GM18520 (cell line): ENCODE measurements around the gene NUP54.

Source experiments
- ATAC-seq: cut with Tn5 transposase; IDR thresholded peaks from one replicate; pipeline ENCODE4 v1.9.1; 2021; ENCODE audit not compliant: unreplicated experiment

Gene NUP54

GRCh38 chr4:76147454-76148141 lies 599 bp downstream of the NUP54 start:
- no peak for ATAC-seq

- no peak for ATAC-seq
Observed at GRCh38 chr4:76144546-76144945, 3.7 kb downstream of the NUP54 start.

GRCh38 chr4:76141241-76141640 lies 7.0 kb downstream of the NUP54 start:
- no peak for ATAC-seq

GRCh38 chr4:76127754-76128153 lies 20.4 kb downstream of the NUP54 start:
- ATAC-seq, result no peak

GRCh38 chr4:76125816-76126215 lies 22.4 kb downstream of the NUP54 start:
- no peak for ATAC-seq

GRCh38 chr4:76120199-76120598 lies 28.0 kb downstream of the NUP54 start:
- no peak for ATAC-seq

- ATAC-seq, result no peak
Observed at GRCh38 chr4:76117536-76117935, 30.7 kb downstream of the NUP54 start.

GRCh38 chr4:76116821-76117220 lies 31.4 kb downstream of the NUP54 start:
- ATAC-seq, result no peak

GRCh38 chr4:76108467-76109181 lies 39.6 kb downstream of the NUP54 start:
- no peak for ATAC-seq

- no peak for ATAC-seq
Observed at GRCh38 chr4:76106442-76106841, 41.8 kb downstream of the NUP54 start.

GRCh38 chr4:76105652-76106051 lies 42.5 kb downstream of the NUP54 start:
- no peak for ATAC-seq

GRCh38 chr4:76096076-76096475 lies 52.1 kb downstream of the NUP54 start:
- ATAC-seq, result no peak

- no peak for ATAC-seq
Observed at GRCh38 chr4:76095568-76095967, 52.6 kb downstream of the NUP54 start.

GRCh38 chr4:76091052-76091451 lies 57.1 kb downstream of the NUP54 start:
- ATAC-seq, result no peak

GRCh38 chr4:76090241-76090691 lies 57.9 kb downstream of the NUP54 start:
- peak; percentile 65 for ATAC-seq

- ATAC-seq, result no peak
Observed at GRCh38 chr4:76088719-76089118, 59.5 kb downstream of the NUP54 start.

GRCh38 chr4:76087007-76087769 lies 61.0 kb downstream of the NUP54 start:
- ATAC-seq, result no peak

GRCh38 chr4:76084542-76084941 lies 63.7 kb downstream of the NUP54 start:
- no peak for ATAC-seq

- ATAC-seq, result no peak
Observed at GRCh38 chr4:76083386-76083988, 64.7 kb downstream of the NUP54 start.

- no peak for ATAC-seq
Observed at GRCh38 chr4:76078033-76078613, 70.1 kb downstream of the NUP54 start.

GRCh38 chr4:76074993-76075600 lies 73.1 kb downstream of the NUP54 start:
- ATAC-seq, result no peak
